ENCODE results near the gene MTHFSD. TPM values are rescaled to one million over a fixed set of nuclear protein-coding genes. Genes with fewer than 3 reads are reported as not detected.

MTHFSD gene
- total RNA-seq, 6 donors from 2014 or later: 13.8 to 39.8 (median 22.0) TPM

DNA sequence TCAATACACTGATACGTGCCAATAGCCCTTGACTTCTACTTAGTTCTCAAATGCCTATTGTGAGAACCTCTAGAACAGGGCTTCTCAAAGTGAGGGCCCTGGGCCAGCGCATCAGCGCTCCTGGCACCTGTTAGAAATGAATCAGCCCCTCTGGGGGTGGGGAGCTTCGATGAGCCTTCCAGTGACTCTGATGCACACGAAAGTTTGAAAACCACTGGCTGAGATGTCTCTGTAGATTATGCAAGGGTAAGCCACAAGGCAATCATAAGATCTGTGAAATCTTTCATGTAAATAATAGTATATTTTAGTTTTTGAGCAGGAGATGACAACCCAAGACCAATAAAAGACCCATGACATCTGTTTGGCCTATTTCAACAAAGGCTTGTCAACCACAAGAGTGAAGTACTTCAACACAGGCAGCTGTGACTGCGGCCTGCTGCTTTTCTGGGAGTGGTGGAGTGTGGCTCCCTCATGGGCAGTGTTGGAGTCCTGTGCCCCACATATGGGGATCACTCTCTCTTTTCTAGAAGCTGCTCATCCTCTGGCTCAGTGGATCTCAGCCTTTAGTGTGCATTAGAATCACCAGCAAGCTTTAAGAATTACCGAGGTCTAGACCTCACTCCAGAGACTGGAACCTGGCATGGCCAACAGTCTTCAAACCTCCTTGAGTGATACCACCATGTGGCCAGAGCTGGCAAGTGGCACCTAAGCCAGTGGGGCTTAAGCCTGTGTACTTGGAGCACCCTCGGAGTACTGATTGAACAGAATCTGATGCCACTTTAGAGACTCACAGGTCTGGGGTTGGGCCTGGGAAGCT lies 5.8 kb downstream of the MTHFSD start:
- no peak for TF ChIP-seq EP300 (IDR thresholded peaks at IDR 0.05)
- TF ChIP-seq, protein P1, sequence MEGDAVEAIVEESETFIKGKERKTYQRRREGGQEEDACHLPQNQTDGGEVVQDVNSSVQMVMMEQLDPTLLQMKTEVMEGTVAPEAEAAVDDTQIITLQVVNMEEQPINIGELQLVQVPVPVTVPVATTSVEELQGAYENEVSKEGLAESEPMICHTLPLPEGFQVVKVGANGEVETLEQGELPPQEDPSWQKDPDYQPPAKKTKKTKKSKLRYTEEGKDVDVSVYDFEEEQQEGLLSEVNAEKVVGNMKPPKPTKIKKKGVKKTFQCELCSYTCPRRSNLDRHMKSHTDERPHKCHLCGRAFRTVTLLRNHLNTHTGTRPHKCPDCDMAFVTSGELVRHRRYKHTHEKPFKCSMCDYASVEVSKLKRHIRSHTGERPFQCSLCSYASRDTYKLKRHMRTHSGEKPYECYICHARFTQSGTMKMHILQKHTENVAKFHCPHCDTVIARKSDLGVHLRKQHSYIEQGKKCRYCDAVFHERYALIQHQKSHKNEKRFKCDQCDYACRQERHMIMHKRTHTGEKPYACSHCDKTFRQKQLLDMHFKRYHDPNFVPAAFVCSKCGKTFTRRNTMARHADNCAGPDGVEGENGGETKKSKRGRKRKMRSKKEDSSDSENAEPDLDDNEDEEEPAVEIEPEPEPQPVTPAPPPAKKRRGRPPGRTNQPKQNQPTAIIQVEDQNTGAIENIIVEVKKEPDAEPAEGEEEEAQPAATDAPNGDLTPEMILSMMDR (IDR thresholded peaks at IDR 0.05): no peak
- no peak for TF ChIP-seq POLR2A (IDR thresholded peaks at IDR 0.05)
- no peak for TF ChIP-seq POLR2AphosphoS5 (IDR thresholded peaks at IDR 0.05)
- DNase-seq (no peak), ATAC-seq (ENCODE audit: low FRiP score in 2 of 2) (no peak)
- Histone ChIP-seq H3K9me3 (no peaks in the 10 kb centered on the region), H3K27me3 (no peaks in the 10 kb centered on the region), H3K4me3 (no peak overlapping the region), H3K36me3 (peaks cover 4 to 75% (median 44%) of the 10 kb centered on the region in 4 donors), H3K4me1 (peaks cover 0 to 11% (median 4%) of the 10 kb centered on the region in 4 donors), H3K27ac (no peak overlapping the region)
- WGBS, 2 donors: 72 to 83% methylated on average over 6 to 8 of the region's 8 CpGs

DNA sequence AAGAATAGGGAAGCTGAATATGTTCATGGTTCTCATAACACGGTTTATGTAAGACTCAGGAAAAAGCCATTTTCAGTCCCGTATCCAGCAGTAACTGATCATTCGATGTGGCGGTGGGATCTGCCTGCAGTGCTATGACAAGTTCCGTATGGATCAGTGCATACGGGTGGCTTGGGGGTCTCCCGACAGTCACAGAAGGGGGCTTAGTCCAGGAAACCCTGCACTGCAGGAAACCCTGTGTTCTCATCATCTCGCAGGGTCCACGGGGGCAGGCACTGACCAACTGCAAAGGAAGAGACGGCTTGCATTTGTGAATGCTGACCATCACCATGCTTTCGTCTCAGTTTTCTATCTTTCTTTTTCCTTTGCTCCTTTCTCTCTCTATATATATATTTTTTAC lies 7.7 kb downstream of the MTHFSD start:
- ATAC-seq (ENCODE audit: low FRiP score in 2 of 2): no peak
- H3K4me1 ChIP-seq: no peaks in the 10 kb centered on the region
- H3K9me3 ChIP-seq: no peaks in the 10 kb centered on the region
- peaks cover 8 to 93% (median 48%) of the 10 kb centered on the region in 4 donors for H3K36me3 ChIP-seq
- no peak overlapping the region for H3K4me3 ChIP-seq
- 96% methylated on average over 11 of the region's 11 CpGs for WGBS, 2 donors
- no peak for DNase-seq
- no peak for TF ChIP-seq POLR2A (IDR thresholded peaks at IDR 0.05)
- TF ChIP-seq EP300 (IDR thresholded peaks at IDR 0.05): no peak
- TF ChIP-seq POLR2AphosphoS5 (IDR thresholded peaks at IDR 0.05): no peak
- TF ChIP-seq, protein P1 (IDR thresholded peaks at IDR 0.05): no peak
- H3K27me3 ChIP-seq: no peaks in the 10 kb centered on the region
- H3K27ac ChIP-seq: no peak overlapping the region

DNA sequence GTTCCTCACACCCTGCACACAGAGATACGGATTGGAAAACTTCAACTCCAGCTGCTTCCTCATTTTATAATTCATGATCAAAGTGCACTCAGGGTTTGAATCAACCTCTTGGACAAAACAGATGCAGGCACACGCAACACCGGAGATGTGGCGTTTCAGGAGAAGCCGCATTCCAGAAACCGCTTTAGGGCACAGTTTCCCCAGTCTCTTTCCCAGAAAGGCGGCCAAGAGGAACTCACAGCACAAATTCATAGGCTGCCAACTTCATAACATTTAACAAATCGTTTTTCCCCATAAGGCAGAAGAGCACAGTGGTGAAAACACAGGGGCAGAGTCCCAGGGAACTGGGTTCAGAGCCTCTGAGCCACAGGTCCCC lies 8.4 kb downstream of the MTHFSD start:
- no peak overlapping the region for H3K27ac ChIP-seq
- peaks cover 8 to 93% (median 52%) of the 10 kb centered on the region in 4 donors for H3K36me3 ChIP-seq
- no peaks in the 10 kb centered on the region for H3K27me3 ChIP-seq
- no peak for DNase-seq
- TF ChIP-seq, protein P1 (IDR thresholded peaks at IDR 0.05): no peak
- no peak for TF ChIP-seq POLR2A (IDR thresholded peaks at IDR 0.05)
- TF ChIP-seq POLR2AphosphoS5 (IDR thresholded peaks at IDR 0.05): no peak
- no peak for TF ChIP-seq EP300 (IDR thresholded peaks at IDR 0.05)
- no peak for ATAC-seq (ENCODE audit: low FRiP score in 2 of 2)
- H3K4me3 ChIP-seq: no peak overlapping the region
- WGBS, 2 donors: 91 to 96% methylated on average over 8 of the region's 8 CpGs
- no peaks in the 10 kb centered on the region for H3K9me3 ChIP-seq
- no peaks in the 10 kb centered on the region for H3K4me1 ChIP-seq

DNA sequence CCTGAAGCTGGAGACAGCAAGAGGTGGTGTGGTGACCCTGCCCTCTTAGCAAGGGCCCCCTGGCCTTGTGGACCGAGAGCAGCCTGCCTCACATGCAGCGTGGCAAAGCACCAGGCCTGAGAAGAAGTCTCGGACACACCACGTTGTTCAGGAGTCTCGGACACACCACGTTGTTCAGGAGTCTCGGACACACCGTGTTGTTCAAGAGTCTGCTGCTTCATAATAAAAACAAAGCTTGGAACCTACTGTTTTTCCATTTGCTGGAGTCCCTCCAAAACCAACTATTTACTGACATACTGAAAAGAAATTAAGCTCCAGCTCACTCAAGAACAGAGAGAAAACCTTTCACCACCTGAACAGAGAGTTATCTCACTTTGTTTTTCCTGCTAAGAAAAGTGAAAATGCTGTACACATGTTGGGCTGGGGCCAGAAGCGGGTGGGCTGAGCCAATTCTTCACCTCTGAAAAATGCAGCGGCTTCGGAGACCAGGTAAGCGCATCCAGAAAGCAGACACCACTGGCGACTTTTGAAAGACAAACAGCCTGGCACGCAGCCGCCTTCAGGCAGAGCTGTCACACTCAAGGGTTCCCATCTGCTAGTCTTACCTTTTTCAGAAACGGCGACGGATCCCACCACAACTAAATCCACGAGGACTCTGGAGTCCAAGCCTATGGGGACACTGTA lies 8.9 kb downstream of the MTHFSD start:
- Histone ChIP-seq H3K27me3 (no peaks in the 10 kb centered on the region), H3K4me3 (no peak overlapping the region), H3K9me3 (no peaks in the 10 kb centered on the region), H3K4me1 (no peaks in the 10 kb centered on the region), H3K27ac (no peak overlapping the region), H3K36me3 (peaks cover 8 to 93% (median 55%) of the 10 kb centered on the region in 4 donors)
- TF ChIP-seq POLR2A (IDR thresholded peaks at IDR 0.05) (no peak), EP300 (IDR thresholded peaks at IDR 0.05) (no peak), POLR2AphosphoS5 (IDR thresholded peaks at IDR 0.05) (no peak)
- TF ChIP-seq, protein P1 (IDR thresholded peaks at IDR 0.05): no peak
- no peak for ATAC-seq (ENCODE audit: low FRiP score in 2 of 2)
- WGBS, 2 donors: 89 to 94% methylated on average over 19 of the region's 19 CpGs
- no peak for DNase-seq
